Fibroblast of villous mesenchyme (primary cell): ENCODE data around the gene VPS39. TPM values are rescaled to one million over a fixed set of nuclear protein-coding genes. Genes with fewer than 3 reads are reported as not detected.
A peak's percentile ranks its signal among the peaks of the same experiment; 100 is the strongest.

Experiments
- DNase-seq: peaks from one replicate; pipeline ENCODE4 v3.0.0-alpha.2; 2010; ENCODE audit warnings: low read depth
- H3K4me3 ChIP-seq: 2 replicates; pipeline ENCODE4 v1.5.1; 2011; ENCODE audit warnings: low read depth, mild to moderate bottlenecking, low read length
- CTCF ChIP-seq: IDR thresholded peaks from 2 replicates; pipeline ENCODE4 v1.5.1; 2012; ENCODE audit warnings: low read depth, mild to moderate bottlenecking, low read length; ENCODE audit not compliant: insufficient read depth
- total RNA-seq: library from RNA; depleted of rRNA; stranded (reverse); fragments of >200 nt; gene quantifications from 2 replicates; pipeline ENCODE4 v1.2.3, GENCODE V29; 2012

Gene VPS39
- total RNA-seq, 1 donor = 70.4 TPM

GRCh38 chr15:42215913-42216829 lies 8.1 kb upstream of the VPS39 start:
- H3K4me3 ChIP-seq = no peak overlapping the region
- peak; percentile 10 for DNase-seq
- peak; percentile 19 for TF ChIP-seq CTCF

DNA sequence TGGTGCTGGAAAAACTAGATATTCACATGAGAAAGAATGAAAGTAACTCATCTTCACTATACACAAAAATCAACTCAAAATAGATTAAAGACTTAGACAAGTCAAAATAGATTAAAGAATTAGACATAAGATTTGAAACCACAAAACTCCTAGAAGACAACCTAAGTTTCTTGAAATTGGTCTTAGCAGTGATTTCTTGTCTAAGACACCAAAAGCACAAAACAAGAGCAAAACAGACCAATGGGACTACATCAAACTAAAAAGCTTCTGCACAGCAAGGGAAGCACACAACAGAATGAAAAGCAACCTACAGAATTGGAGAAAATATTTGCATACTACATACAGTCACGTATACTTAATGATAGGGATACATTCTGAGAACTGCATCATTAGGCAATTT lies 6.5 kb upstream of the VPS39 start:
- TF ChIP-seq CTCF = no peak
- H3K4me3 ChIP-seq = no peak overlapping the region
- no peak for DNase-seq

DNA sequence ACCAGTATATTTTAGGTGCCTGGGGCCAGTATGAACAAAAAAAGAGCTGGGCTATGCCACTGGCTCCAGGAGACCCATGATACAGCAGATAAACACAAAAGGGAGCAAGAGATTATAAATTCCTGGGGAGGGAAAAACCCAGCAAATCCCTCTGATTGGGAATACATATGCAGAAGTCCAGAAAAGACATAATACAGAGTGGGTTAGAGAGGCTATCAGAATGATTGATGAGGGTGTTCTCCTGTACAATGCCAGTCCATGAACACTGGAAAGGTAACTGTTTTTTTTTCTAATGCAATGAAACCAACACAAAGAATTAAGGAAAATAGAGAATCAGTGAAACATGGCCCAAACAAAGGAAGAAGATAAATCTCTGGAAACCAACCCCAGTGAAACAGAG lies 5.4 kb upstream of the VPS39 start:
- DNase-seq = no peak
- H3K4me3 ChIP-seq = no peak overlapping the region
- no peak for TF ChIP-seq CTCF

DNA sequence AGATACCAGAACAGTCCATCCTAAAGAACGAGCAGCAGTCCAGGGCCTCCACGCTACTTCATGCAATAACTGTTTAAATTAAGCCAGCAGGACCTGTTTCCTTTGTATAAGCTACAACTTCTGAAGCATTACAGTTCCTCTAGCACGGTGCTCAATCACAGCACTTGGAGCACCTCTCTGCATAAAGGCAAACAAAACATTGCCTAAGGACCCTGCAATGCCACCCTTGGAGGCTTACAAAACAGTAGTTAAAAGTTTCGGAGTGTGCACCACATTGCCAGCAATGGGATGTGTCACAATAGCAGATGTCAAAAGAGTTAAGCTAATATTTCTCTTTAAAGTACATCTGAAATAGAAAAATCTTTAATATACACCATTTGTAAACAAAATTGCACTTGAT lies 2.6 kb upstream of the VPS39 start:
- no peak overlapping the region for H3K4me3 ChIP-seq
- TF ChIP-seq CTCF = no peak
- DNase-seq = no peak

DNA sequence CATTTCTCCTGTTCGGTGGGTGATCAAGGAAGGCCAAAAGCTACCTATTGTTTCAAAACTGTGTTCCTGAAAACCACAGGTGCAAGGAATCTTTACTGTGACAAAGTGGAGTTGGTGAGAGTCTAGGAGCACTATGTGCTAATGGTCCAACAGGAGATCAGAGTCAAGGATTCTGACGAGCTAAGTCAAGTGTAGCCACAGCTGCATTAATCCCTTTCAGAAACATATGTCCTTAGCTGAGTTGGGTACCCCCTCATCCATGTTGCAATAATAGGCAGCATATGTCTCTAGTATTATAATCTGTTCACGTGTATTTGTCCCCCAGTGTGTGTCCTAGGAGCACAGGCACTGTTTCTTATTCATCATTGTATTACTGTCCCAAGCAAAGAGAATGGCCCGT lies 1.7 kb downstream of the VPS39 start:
- DNase-seq = no peak
- no peak overlapping the region for H3K4me3 ChIP-seq
- TF ChIP-seq CTCF = no peak

DNA sequence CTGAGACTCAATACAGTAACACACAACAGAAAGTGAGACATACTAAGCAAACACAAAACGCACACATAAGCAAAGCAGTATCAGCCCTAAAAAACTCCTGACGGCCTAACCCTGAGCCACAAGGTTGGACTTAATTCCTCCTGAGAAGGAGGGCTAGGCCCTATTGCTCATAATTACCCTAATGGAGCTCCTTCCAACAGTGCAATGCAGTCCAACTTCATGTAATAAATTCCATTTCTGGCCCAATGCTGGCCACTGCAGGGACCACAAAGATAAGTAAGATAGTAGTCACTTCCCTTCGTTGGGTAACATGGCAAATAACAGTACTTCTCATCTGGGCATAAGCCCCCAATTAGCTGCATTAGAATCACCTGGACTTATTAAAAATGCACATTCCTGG lies 4.2 kb downstream of the VPS39 start:
- H3K4me3 ChIP-seq = no peak overlapping the region
- no peak for DNase-seq
- no peak for TF ChIP-seq CTCF
